ENCODE data around the gene PLAC8L1. TPM values are rescaled to one million over a fixed set of nuclear protein-coding genes. Genes with fewer than 3 reads are reported as not detected.

PLAC8L1 gene
- total RNA-seq, 1 donor from 2014 or later: 1.1 TPM

- intact Hi-C loops (cut with micrococcal nuclease): no loop called here
Observed at GRCh38 chr5:146081556-146081955, 23.8 kb downstream of the PLAC8L1 start.

- intact Hi-C loops (cut with micrococcal nuclease): no loop called here
Observed at GRCh38 chr5:146079695-146080373, 25.5 kb downstream of the PLAC8L1 start.

GRCh38 chr5:146078566-146078965 is 26.8 kb downstream of the PLAC8L1 start:
- intact Hi-C loops (cut with micrococcal nuclease): no loop called here

- intact Hi-C loops (cut with micrococcal nuclease): no loop called here
Observed at GRCh38 chr5:146076455-146076854, 28.9 kb downstream of the PLAC8L1 start.

- intact Hi-C loops (cut with micrococcal nuclease): no loop called here
Observed at GRCh38 chr5:146076028-146076427, 29.3 kb downstream of the PLAC8L1 start.

- intact Hi-C loops (cut with micrococcal nuclease): no loop called here
Observed at GRCh38 chr5:146073239-146073900, 32.0 kb downstream of the PLAC8L1 start.

GRCh38 chr5:146072595-146072994 is 32.8 kb downstream of the PLAC8L1 start:
- intact Hi-C loops (cut with micrococcal nuclease): no loop called here

GRCh38 chr5:146071171-146071570 is 34.2 kb downstream of the PLAC8L1 start:
- intact Hi-C loops (cut with micrococcal nuclease): no loop called here

- intact Hi-C loops (cut with micrococcal nuclease): no loop called here
Observed at GRCh38 chr5:146070746-146071145, 34.6 kb downstream of the PLAC8L1 start.

- intact Hi-C loops (cut with micrococcal nuclease): no loop called here
Observed at GRCh38 chr5:146069780-146070099, 35.6 kb downstream of the PLAC8L1 start.

GRCh38 chr5:146068977-146069779 is 36.2 kb downstream of the PLAC8L1 start:
- intact Hi-C loops (cut with micrococcal nuclease): no loop called here

- intact Hi-C loops (cut with micrococcal nuclease): no loop called here
Observed at GRCh38 chr5:146068206-146068605, 37.2 kb downstream of the PLAC8L1 start.

- intact Hi-C loops (cut with micrococcal nuclease): no loop called here
Observed at GRCh38 chr5:146066968-146067367, 38.4 kb downstream of the PLAC8L1 start.

GRCh38 chr5:146060221-146060585 is 45.2 kb downstream of the PLAC8L1 start:
- intact Hi-C loops (cut with micrococcal nuclease): no loop called here

GRCh38 chr5:146059460-146060220 is 45.7 kb downstream of the PLAC8L1 start:
- intact Hi-C loops (cut with micrococcal nuclease): loop anchor here (2.0 kb wide), 1 partner anchor 37 kb away; no protein-coding TSS in a partner anchor

GRCh38 chr5:146055432-146055831 is 49.9 kb downstream of the PLAC8L1 start:
- intact Hi-C loops (cut with micrococcal nuclease): no loop called here

- intact Hi-C loops (cut with micrococcal nuclease): no loop called here
Observed at GRCh38 chr5:146052780-146053179, 52.6 kb downstream of the PLAC8L1 start.

- intact Hi-C loops (cut with micrococcal nuclease): no loop called here
Observed at GRCh38 chr5:146051678-146052077, 53.7 kb downstream of the PLAC8L1 start.

- intact Hi-C loops (cut with micrococcal nuclease): no loop called here
Observed at GRCh38 chr5:146050086-146050485, 55.3 kb downstream of the PLAC8L1 start.

- intact Hi-C loops (cut with micrococcal nuclease): loop anchor here (2.0 kb wide), 1 partner anchor 369 kb away; no protein-coding TSS in a partner anchor
Observed at GRCh38 chr5:146049704-146050026, 55.7 kb downstream of the PLAC8L1 start.

- intact Hi-C loops (cut with micrococcal nuclease): loop anchor here (2.0 kb wide), 1 partner anchor 368 kb away; no protein-coding TSS in a partner anchor
Observed at GRCh38 chr5:146048994-146049703, 56.2 kb downstream of the PLAC8L1 start.
